Posterior vena cava (tissue), 2 donors: ENCODE results near the gene OR2A25. TPM values are rescaled to one million over a fixed set of nuclear protein-coding genes. Genes with fewer than 3 reads are reported as not detected.
"Not testable (repeated sequence)": the region's sequence is repeated elsewhere in the genome, so short reads cannot be mapped to it uniquely, and the experiment has no call there.

ENCODE experiments used
- DNase-seq: peaks from one replicate; pipeline ENCODE4 v3.0.0-alpha.2; 2020; ENCODE audit warnings: low spot score
- intact Hi-C, 2 donors: fragments of 100-400 bp; cut with DNase I; formaldehyde crosslinking; loops; one replicate each; pipeline versions ENCODE4 v1.14.1 to v1.14.2; 2022 to 2023
- long read RNA-seq, 2 donors: library from polyadenylated mRNA; unstranded; transcript quantifications; one replicate each; pipeline ENCODE4 v2.0.0, GENCODE V29; 2020 to 2021
- total RNA-seq, 2 donors: library from RNA; stranded (reverse); fragmentation: NEBNext Ultra II Directional; extraction: Animal tissue kit (Norgen Biotek cat#: 25700); gene quantifications; one replicate each; pipeline ENCODE4 v1.2.1, GENCODE V29; 2021
- donor health status: DM: yes; HTN: yes; CAD: no.
- donor health status: DM: yes; HTN: yes; CAD: no.

OR2A25 gene
- not detected for total RNA-seq
- long read RNA-seq, donor 1: 0 reads
- long read RNA-seq, donor 2: 0 reads

DNA sequence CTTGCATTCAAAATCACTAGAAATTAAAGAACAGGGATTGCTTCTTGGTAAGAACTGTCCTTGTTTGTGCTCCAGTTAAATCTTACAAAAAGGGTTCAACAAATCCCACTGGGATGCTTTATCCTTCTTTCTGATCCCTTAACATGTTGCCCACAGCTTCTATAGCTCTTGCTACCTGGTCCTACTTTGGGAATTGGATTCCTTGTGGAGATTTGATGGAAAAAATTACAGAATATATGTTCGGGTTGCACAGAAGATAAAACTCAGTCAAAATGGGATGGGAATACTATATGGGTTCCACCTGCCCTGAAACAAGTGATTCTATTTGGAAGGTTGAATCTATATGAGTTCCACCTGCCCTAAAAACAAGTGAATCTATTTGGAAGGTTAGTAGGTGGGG lies at the start of gene OR2A25:
TSS of gene OR2A25 (plus strand) at position 301 of the 400 bp plus-strand sequence. CDS start 4,409 bp downstream, outside the sequence.
- no peak for DNase-seq
- intact Hi-C loops: no loop called here

GRCh38 chr7:144020340-144020739 lies 49.3 kb upstream of the OR2A25 start:
- intact Hi-C loops: no loop called here
- DNase-seq: no peak

GRCh38 chr7:144022169-144022568 lies 47.4 kb upstream of the OR2A25 start:
- intact Hi-C loops: no loop called here
- DNase-seq: no peak

GRCh38 chr7:144023171-144023827 lies 46.3 kb upstream of the OR2A25 start:
- DNase-seq: no peak
- intact Hi-C loops: no loop called here

DNA sequence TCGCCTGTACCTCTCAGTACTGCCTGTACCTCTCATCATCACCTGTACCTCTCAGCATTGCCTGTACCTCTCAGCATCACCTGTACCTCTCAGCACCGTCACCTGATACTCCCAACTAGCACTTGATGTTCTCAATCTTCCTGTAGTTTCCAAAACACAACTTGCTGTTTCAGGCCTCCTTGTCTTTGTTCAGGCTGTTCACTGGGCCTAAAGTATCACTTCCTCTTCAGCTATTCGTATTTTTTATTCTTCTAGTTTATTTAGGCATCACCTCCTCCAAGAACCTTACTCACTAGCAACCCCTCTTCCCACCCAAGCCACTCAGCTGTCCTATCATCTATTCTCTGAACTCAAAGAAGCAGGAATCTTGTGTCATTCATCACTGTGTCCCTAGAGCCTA lies 45.4 kb upstream of the OR2A25 start:
- intact Hi-C loops: no loop called here
- DNase-seq: no peak

DNA sequence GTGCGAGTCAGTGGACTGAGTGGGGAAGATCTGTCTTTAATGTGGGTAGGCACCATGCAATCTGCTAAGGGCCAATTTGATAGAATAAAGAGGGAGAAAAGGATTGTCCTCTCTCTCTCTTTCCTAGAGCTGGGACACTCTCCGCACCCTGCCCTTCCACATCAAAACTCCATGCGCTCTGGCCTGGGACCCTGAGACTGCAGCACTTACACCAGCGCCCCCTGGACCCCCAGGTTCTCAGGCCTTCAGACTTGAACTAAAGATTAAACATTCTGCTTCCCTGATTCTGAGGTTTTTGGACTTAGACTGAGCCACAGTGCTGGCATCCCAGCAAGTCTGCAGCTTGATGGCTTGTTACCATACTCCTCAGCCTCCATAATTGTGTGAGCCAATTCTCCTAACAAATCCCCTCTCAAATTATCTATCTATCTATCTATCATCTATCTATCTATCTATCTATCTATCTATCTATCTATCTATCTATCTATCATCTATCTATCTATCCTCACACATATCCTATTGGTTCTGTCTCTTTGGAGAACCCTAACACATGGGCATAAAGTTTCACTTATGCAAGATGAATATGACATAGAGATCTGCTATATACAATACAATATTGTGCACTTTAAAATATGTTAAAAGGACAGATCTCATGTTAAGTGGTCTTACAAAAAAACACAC lies 43.3 kb upstream of the OR2A25 start:
- no peak for DNase-seq
- intact Hi-C loops: no loop called here

DNA sequence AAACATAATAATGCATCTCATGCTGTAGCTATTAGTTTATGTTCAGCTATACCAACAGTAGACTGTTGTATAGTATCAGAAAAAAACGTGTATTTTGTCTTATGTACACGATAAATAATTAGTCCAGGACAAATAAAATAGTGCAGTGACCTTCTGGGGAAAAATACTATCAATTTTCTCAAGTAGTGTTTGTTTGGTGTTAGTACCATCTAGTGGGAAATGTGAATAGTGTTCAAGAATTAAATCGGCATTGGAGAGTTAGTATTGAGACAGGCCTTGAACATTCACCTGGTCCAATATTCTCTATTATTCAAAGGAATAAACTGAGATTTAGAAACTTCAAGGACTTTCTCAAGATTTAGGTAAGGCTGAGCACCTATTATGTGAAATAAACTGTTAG lies 42.5 kb upstream of the OR2A25 start:
- DNase-seq: no peak
- intact Hi-C loops: no loop called here

GRCh38 chr7:144027974-144028373 lies 41.6 kb upstream of the OR2A25 start:
- intact Hi-C loops: no loop called here
- DNase-seq: no peak

- intact Hi-C loops: no loop called here
- no peak for DNase-seq
These were observed 41.1 kb upstream of the OR2A25 start for GRCh38 chr7:144028547-144028946.

GRCh38 chr7:144032516-144032915 lies 37.1 kb upstream of the OR2A25 start:
- intact Hi-C loops: no loop called here

DNA sequence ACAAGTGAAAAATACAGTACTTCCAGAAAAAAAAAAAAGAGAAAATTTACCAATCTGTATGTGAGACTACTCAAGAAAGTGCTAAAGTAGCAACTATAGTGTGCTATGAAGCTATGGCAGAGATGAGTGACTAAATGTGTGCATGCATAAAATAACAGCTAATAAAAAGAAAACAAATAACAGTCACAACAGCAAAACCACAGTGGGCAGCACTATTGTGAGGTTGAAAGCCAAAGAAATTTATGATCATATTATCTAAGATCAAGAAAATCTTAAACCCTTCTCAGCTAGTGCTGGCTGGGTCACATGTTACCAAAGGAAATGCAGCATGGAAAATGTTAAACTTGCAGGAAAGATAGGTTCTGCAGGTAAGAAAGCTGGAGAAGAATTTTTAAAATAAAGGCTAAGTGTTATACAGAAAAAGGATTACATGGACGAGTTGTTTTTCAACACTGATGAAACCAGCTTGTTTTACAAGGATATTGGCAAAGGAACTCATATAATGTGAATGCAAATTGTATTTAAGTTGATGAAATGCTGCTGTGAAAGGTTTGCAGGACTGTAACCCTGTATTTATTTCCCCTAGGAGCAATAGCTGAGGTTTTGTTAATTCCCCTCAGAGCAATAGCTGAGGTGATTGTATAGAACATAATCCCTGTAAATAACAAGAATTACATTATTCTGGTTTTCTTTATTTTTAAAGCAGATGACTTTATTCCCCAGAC lies 36.5 kb upstream of the OR2A25 start:
- no peak for DNase-seq
- intact Hi-C loops: no loop called here

More at GRCh38 chr7:144032516-144032915, 37.1 kb upstream of the OR2A25 start:
- DNase-seq: no peak

DNA sequence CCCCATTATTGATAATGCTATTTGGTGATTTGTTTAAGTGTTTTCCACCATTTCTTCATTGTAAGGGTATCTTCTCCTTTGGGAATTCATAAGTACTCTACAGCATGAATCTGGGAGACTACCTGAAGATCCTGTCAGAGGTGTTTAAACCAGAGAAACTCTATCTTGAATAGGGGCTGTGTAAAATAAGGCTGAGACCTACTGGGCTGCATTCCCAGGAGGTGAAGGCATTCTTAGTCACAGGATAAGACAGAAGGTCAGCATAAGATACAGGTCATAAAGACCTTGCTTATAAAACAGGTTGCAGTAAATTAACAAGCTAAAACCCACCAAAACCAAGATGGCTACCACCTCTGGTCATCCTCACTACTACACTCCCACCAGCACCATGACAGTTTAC lies 34.2 kb upstream of the OR2A25 start:
- no peak for DNase-seq
- intact Hi-C loops: no loop called here

GRCh38 chr7:144036302-144036885 lies 33.2 kb upstream of the OR2A25 start:
- DNase-seq: no peak
- intact Hi-C loops: no loop called here

DNA sequence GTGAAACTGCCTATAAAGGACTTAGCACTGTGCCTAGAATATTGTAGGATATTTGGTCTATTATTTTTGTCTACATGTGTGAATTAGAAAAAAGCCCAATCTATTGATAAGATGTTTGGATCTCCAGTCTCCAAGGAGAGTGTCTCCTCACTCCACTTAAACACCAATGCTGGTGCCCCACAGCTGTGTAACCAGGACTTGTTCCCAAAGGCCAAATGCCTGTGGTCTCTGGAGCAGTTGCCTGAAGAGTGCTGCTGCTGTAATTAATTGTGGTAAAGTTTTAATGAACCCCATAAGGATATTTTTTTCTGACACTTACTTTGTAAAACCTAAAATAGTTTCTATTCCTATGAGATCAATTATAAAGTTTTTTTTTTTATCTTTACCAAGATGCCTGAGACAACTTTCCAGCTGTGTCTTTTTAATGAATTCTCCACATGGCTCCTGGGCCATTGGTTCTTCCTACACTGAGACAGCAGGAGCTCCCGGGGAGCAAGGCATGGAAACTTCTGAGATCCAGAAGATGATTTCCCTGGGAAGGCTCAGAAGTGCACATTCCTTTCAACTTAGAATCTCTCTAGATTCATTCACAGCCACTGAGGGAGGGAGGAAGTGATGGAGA lies 32.1 kb upstream of the OR2A25 start:
- no peak for DNase-seq
- intact Hi-C loops: no loop called here

- intact Hi-C loops: no loop called here
- no peak for DNase-seq
These were observed 30.7 kb upstream of the OR2A25 start for GRCh38 chr7:144038887-144039286.

DNA sequence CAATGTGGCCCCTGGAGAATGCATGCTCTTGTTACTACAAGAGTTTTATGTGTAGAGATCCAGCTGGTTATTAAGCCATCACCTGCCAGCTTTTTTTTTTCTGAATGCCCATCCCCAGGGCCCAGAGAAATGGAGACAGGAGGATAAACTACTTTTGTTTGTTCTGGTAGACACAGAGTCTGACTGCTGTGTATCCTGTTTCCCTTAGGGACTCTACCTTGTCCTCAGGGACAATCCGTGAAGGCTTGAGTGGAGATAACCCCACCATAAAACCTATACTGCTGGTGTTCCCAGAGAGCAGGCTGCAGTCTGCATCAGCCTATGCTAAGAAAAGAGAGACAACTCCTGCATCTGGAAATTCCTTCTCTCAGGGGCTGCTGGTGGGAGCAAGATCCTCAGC lies 21.0 kb upstream of the OR2A25 start, which contains the start of gene OR2A5:
TSS of gene OR2A5 (plus strand) at position 301 of the 400 bp plus-strand sequence. CDS start 1,454 bp downstream, outside the sequence.
- DNase-seq: no peak
- intact Hi-C loops: no loop called here

- no peak for DNase-seq
- intact Hi-C loops: no loop called here
These were observed 20.1 kb upstream of the OR2A25 start for GRCh38 chr7:144049491-144049890.

DNA sequence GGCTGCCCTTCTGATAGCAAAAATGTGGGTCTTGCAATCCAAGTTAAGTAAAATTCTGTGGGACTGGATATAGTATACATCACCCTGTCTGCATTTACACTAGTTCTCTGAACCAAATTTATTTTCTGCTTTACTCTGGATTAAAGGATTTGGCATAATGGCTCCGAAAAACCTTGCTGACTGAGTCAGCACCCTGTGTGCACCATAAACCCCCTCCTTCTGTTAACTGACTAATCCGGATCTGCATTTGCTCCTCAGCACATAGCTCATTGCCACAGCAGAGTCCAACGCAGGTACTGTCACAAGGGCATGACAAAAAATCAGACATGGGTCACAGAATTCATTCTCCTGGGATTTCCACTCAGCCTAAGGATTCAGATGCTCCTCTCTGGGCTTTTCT lies 19.5 kb upstream of the OR2A25 start:
- intact Hi-C loops: no loop called here
- DNase-seq: no peak

DNA sequence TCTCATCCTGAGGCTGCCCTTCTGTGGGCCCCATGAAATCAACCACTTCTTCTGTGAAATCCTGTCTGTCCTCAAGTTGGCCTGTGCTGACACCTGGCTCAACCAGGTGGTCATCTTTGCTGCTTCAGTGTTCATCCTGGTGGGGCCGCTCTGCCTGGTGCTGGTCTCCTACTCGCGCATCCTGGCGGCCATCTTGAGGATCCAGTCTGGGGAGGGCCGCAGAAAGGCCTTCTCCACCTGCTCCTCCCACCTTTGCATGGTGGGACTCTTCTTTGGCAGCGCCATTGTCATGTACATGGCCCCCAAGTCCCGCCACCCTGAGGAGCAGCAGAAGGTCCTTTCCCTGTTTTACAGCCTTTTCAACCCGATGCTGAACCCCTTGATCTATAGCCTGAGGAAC lies 18.7 kb upstream of the OR2A25 start:
- intact Hi-C loops, DNase-seq: not testable (repeated sequence)

- intact Hi-C loops: no loop called here
- DNase-seq: no peak
These were observed 11.7 kb upstream of the OR2A25 start for GRCh38 chr7:144057954-144058353.
